H9 (cell line): ENCODE results near the gene CUL4B. TPM values are rescaled to one million over a fixed set of nuclear protein-coding genes. Genes with fewer than 3 reads are reported as not detected.
A peak's percentile ranks its signal among the peaks of the same experiment; 100 is the strongest.
"Not testable (repeated sequence)": the region's sequence is repeated elsewhere in the genome, so short reads cannot be mapped to it uniquely, and the experiment has no call there.

Experiments
- DNase-seq: peaks from one replicate; pipeline ENCODE4 v3.0.0-alpha.2; 2017
- H2AFZ ChIP-seq: one replicate; pipeline ENCODE4 v1.6.1; 2013; ENCODE audit warnings: mild to moderate bottlenecking, low read length, control low read depth, moderate library complexity
- H2AK5ac ChIP-seq: 2 replicates; pipeline ENCODE4 v1.6.1; 2013; ENCODE audit warnings: low read length, control low read depth, mixed read lengths; ENCODE audit not compliant: insufficient read length
- H2BK120ac ChIP-seq: one replicate; pipeline ENCODE4 v1.6.1; 2013; ENCODE audit warnings: low read depth, mild to moderate bottlenecking, low read length, control low read depth, inconsistent platforms; ENCODE audit not compliant: poor library complexity, severe bottlenecking
- H2BK12ac ChIP-seq: 2 replicates; pipeline ENCODE4 v1.6.1; 2013; ENCODE audit warnings: low read length, control low read depth, mixed read lengths, low read depth; ENCODE audit not compliant: insufficient read length
- H2BK15ac ChIP-seq: 2 replicates; pipeline ENCODE4 v1.6.1; 2013; ENCODE audit warnings: low read depth, low read length, control low read depth
- H2BK20ac ChIP-seq: one replicate; pipeline ENCODE4 v1.6.1; 2013; ENCODE audit warnings: low read depth, mild to moderate bottlenecking, low read length, control low read depth, inconsistent platforms; ENCODE audit not compliant: poor library complexity, severe bottlenecking
- H2BK5ac ChIP-seq: 2 replicates; pipeline ENCODE4 v1.6.1; 2013; ENCODE audit warnings: low read length, control low read depth, mixed read lengths; ENCODE audit not compliant: insufficient read length
- H3K14ac ChIP-seq: 2 replicates; pipeline ENCODE4 v1.6.1; 2013; ENCODE audit warnings: low read length, control low read depth; ENCODE audit not compliant: insufficient read depth
- H3K18ac ChIP-seq: 2 replicates; pipeline ENCODE4 v1.6.1; 2013; ENCODE audit warnings: low read depth, mild to moderate bottlenecking, mixed read lengths, low read length, control low read depth; ENCODE audit not compliant: insufficient read length
- H3K23ac ChIP-seq: 2 replicates; pipeline ENCODE4 v1.6.1; 2013; ENCODE audit warnings: low read length, control low read depth, mixed read lengths, low read depth; ENCODE audit not compliant: insufficient read length
- H3K23me2 ChIP-seq: 2 replicates; pipeline ENCODE4 v1.6.1; 2013; ENCODE audit warnings: low read depth, mild to moderate bottlenecking, mixed read lengths, low read length, control low read depth; ENCODE audit not compliant: insufficient read length, poor library complexity, severe bottlenecking
- H3K27ac ChIP-seq: 2 replicates; pipeline ENCODE4 v1.5.1; 2013; ENCODE audit warnings: low read length, control low read depth, mixed read lengths, low read depth; ENCODE audit not compliant: insufficient read length
- H3K27me3 ChIP-seq: 2 replicates; pipeline ENCODE4 v1.6.1; 2013; ENCODE audit warnings: low read length, control low read depth, inconsistent platforms; ENCODE audit not compliant: insufficient read depth
- H3K4ac ChIP-seq: 2 replicates; pipeline ENCODE4 v1.6.1; 2013; ENCODE audit warnings: low read depth, mild to moderate bottlenecking, control low read depth, inconsistent platforms, low read length, moderate library complexity
- H3K4me1 ChIP-seq: 2 replicates; pipeline ENCODE4 v1.6.1; 2013; ENCODE audit warnings: low read length, control low read depth, inconsistent platforms; ENCODE audit not compliant: insufficient read depth
- H3K4me2 ChIP-seq: 2 replicates; pipeline ENCODE4 v1.6.1; 2013; ENCODE audit warnings: low read length, control low read depth, mixed read lengths; ENCODE audit not compliant: insufficient read length, insufficient read depth
- H3K56ac ChIP-seq: 2 replicates; pipeline ENCODE4 v1.6.1; 2013; ENCODE audit warnings: low read depth, mild to moderate bottlenecking, mixed read lengths, low read length, control low read depth; ENCODE audit not compliant: insufficient read length
- H3K79me1 ChIP-seq: 2 replicates; pipeline ENCODE4 v1.6.1; 2013; ENCODE audit warnings: low read depth, mild to moderate bottlenecking, moderate library complexity, low read length, control low read depth, inconsistent platforms; ENCODE audit not compliant: insufficient read depth, poor library complexity, severe bottlenecking
- H3K79me2 ChIP-seq: 2 replicates; pipeline ENCODE4 v1.6.1; 2013; ENCODE audit warnings: low read length, control low read depth, inconsistent platforms; ENCODE audit not compliant: insufficient read depth
- H3K9ac ChIP-seq: 2 replicates; pipeline ENCODE4 v1.6.1; 2013; ENCODE audit warnings: low read length, control low read depth, mixed read lengths; ENCODE audit not compliant: insufficient read length; ENCODE audit errors: extremely low read depth
- H3K9me3 ChIP-seq: one replicate; pipeline ENCODE4 v1.6.1; 2013; ENCODE audit warnings: low read depth, low read length, inconsistent platforms; ENCODE audit not compliant: control insufficient read depth
- H3T11ph ChIP-seq: one replicate; pipeline ENCODE4 v1.6.1; 2013; ENCODE audit warnings: mild to moderate bottlenecking, low read length, control low read depth, inconsistent platforms
- H4K20me1 ChIP-seq: one replicate; pipeline ENCODE4 v1.6.1; 2013; ENCODE audit not compliant: control insufficient read depth, insufficient read length, insufficient read depth
- H4K5ac ChIP-seq: 2 replicates; pipeline ENCODE4 v1.6.1; 2013; ENCODE audit warnings: low read depth, mild to moderate bottlenecking, mixed read lengths, low read length, control low read depth; ENCODE audit not compliant: insufficient read length
- H4K8ac ChIP-seq: replicated peaks from 2 replicates; pipeline ENCODE4 v1.6.1; 2013; ENCODE audit warnings: low read length, control low read depth, mixed read lengths, low read depth; ENCODE audit not compliant: insufficient read length
- H4K91ac ChIP-seq: 2 replicates; pipeline ENCODE4 v1.6.1; 2013; ENCODE audit warnings: low read depth, mild to moderate bottlenecking, moderate library complexity, mixed read lengths, low read length, control low read depth; ENCODE audit not compliant: insufficient read length
- H3K27ac Mint-ChIP-seq, 3 experiments: 2 replicates in 2 of 3; 3 replicates in 1 of 3; pipeline ENCODE4 v1.8.0; 2020 to 2021; ENCODE audit warnings: mixed read lengths in 3 of 3, mild to moderate bottlenecking in 1 of 3, moderate library complexity in 1 of 3
- H3K27me3 Mint-ChIP-seq: 2 replicates; pipeline ENCODE4 v1.8.0; 2021; ENCODE audit warnings: low read depth, mild to moderate bottlenecking, moderate library complexity, mixed read lengths
- H3K36me3 Mint-ChIP-seq, 3 experiments: 2 replicates in 2 of 3; 3 replicates in 1 of 3; pipeline ENCODE4 v1.8.0; 2020 to 2021; ENCODE audit warnings: low read depth in 3 of 3, mixed read lengths in 3 of 3; ENCODE audit not compliant: insufficient read depth in 1 of 3
- H3K4me1 Mint-ChIP-seq, 2 experiments: 2 replicates each; pipeline ENCODE4 v1.8.0; 2020; ENCODE audit warnings: mixed read lengths in 2 of 2
- H3K4me3 Mint-ChIP-seq, 2 experiments: 2 replicates in 1 of 2; 3 replicates in 1 of 2; pipeline ENCODE4 v1.8.0; 2020 to 2021; ENCODE audit warnings: mild to moderate bottlenecking in 2 of 2, mixed read lengths in 2 of 2, moderate library complexity in 1 of 2
- H3K9me3 Mint-ChIP-seq, 2 experiments: 2 replicates in 1 of 2; 3 replicates in 1 of 2; pipeline ENCODE4 v1.8.0; 2020; ENCODE audit warnings: mild to moderate bottlenecking in 2 of 2, mixed read lengths in 2 of 2, moderate library complexity in 1 of 2
- WGBS: extraction: QIAGEN DNeasy Blood & Tissue Kit; methylation state at CpG from one replicate; pipeline ENCODE4 v1.1.7; 2013; ENCODE audit warnings: missing lambda C conversion rate, low lambda C conversion rate, mixed read lengths; ENCODE audit not compliant: insufficient read length; ENCODE audit errors: extremely low coverage; 5-methylcytosine and 5-hydroxymethylcytosine counted together
- total RNA-seq: library from RNA; stranded (reverse); gene quantifications from 2 replicates; pipeline ENCODE4 v1.2.1, GENCODE V29; 2021
- TF ChIP-seq, protein P1 (sequence below): fragments of 200-600 bp; sonication (generic); conservative IDR thresholded peaks from 3 replicates; pipeline ENCODE4 v1.8.0; 2021; ENCODE audit warnings: antibody characterized with exemption, mild to moderate bottlenecking

The CUL4B gene
- total RNA-seq, 1 experiment from 2014 or later: 48.4 TPM

DNA sequence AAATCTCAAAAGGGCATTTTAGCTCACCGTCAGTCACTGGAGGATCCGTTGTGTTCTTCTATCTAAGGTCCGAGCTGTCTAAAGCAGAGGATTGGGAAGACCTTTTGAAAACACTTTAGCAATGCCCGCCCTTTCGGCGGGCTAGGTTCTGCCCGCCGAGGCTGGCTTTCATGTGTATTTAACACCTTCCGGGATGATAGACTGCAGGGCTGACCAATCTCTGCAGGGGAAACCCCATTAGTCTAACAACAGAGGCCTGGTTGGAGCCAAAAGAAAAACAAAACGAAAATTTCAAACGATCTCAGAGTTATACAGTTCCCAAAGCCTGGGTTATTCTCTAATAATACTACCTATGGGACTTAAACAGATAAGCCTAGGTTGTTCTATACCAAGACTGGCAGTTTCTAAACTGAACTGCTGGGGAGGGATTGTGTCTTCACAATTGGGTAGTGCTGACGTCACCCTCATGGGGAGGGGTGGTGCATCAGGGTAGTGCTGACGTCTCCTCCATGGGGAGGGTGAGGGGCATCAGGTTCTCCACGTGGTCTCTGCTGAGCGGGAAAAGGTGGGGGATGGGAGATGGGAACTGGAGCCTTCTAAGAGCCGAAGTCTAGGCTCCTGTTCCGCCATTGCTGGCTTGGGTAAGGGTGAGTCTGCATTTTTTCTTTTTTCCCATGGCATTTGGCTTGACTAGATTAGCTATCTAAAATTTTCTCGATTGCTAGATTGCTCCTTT, 14.8 kb upstream of the CUL4B start:
- no peaks in the 10 kb centered on the region for H3K79me1 ChIP-seq
- H2BK20ac ChIP-seq: no peak overlapping the region
- no peak overlapping the region for H3K18ac ChIP-seq
- no peak overlapping the region for H2BK15ac ChIP-seq
- no peak overlapping the region for H2BK5ac ChIP-seq
- Mint-ChIP-seq H3K27me3 (peaks cover 8% of the 10 kb centered on the region), H3K27ac (no peak overlapping the region), H3K36me3 (peaks cover 6 to 10% (median 7%) of the 10 kb centered on the region in 3 experiments; a peak in 5 of 7 replicates), H3K4me1 (0 out of 4 replicates have a peak, but pooled peaks cover 0 to 2% of the 10 kb centered on the region in 2 experiments), H3K4me3 (no peak overlapping the region), H3K9me3 (peaks cover 62 to 76% of the 10 kb centered on the region in 2 experiments)
- no peak overlapping the region for H2AFZ ChIP-seq
- no peaks in the 10 kb centered on the region for H3K27me3 ChIP-seq
- no peak overlapping the region for H2BK12ac ChIP-seq
- no peak overlapping the region for H4K8ac ChIP-seq
- no peak overlapping the region for H3K56ac ChIP-seq
- H3T11ph ChIP-seq: no peak overlapping the region
- no peak overlapping the region for H3K27ac ChIP-seq
- H3K9me3 ChIP-seq: peaks cover 26% of the 10 kb centered on the region
- H3K23me2 ChIP-seq: no peaks in the 10 kb centered on the region
- no peak overlapping the region for H3K23ac ChIP-seq
- no peaks in the 10 kb centered on the region for H4K20me1 ChIP-seq
- H3K4ac ChIP-seq: no peak overlapping the region
- H2AK5ac ChIP-seq: no peak overlapping the region
- no peak overlapping the region for H3K4me2 ChIP-seq
- DNase-seq: peak; percentile 40
- H2BK120ac ChIP-seq: no peak overlapping the region
- H4K91ac ChIP-seq: no peak overlapping the region
- H3K79me2 ChIP-seq: no peaks in the 10 kb centered on the region
- no peaks in the 10 kb centered on the region for H3K4me1 ChIP-seq
- no CpG with 5 or more reads among the region's 18 CpGs for WGBS
- no peak overlapping the region for H3K9ac ChIP-seq
- TF ChIP-seq, protein P1, sequence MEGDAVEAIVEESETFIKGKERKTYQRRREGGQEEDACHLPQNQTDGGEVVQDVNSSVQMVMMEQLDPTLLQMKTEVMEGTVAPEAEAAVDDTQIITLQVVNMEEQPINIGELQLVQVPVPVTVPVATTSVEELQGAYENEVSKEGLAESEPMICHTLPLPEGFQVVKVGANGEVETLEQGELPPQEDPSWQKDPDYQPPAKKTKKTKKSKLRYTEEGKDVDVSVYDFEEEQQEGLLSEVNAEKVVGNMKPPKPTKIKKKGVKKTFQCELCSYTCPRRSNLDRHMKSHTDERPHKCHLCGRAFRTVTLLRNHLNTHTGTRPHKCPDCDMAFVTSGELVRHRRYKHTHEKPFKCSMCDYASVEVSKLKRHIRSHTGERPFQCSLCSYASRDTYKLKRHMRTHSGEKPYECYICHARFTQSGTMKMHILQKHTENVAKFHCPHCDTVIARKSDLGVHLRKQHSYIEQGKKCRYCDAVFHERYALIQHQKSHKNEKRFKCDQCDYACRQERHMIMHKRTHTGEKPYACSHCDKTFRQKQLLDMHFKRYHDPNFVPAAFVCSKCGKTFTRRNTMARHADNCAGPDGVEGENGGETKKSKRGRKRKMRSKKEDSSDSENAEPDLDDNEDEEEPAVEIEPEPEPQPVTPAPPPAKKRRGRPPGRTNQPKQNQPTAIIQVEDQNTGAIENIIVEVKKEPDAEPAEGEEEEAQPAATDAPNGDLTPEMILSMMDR: no peak
- H3K14ac ChIP-seq: no peak overlapping the region
- H4K5ac ChIP-seq: no peak overlapping the region

DNA sequence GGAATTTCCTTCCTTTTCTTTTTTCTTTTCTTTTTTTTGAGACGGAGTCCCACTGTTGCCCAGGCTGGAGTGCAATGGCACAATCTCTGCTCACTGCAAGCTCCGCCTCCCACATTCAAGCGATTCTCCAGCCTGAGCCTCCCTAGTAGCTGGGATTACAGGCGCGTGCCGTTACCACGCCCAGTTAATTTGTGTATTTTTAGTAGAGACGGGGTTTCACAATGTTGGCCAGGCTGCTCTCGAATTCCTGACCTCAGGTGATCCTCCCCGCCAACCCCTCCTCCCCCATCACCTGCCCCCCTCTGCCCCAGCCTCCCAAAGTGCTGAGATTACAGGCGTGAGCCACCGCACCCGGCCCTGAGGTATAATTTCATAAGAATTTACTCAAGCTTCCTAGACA, 13.0 kb upstream of the CUL4B start:
- not testable (repeated sequence) for H3T11ph ChIP-seq, H3K27ac Mint-ChIP-seq, H2AFZ ChIP-seq, H3K9ac ChIP-seq, H3K23ac ChIP-seq, H2BK15ac ChIP-seq, H4K91ac ChIP-seq, H3K4ac ChIP-seq, H2BK5ac ChIP-seq, H4K8ac ChIP-seq, H3K18ac ChIP-seq, H2BK12ac ChIP-seq, H3K14ac ChIP-seq, H3K56ac ChIP-seq, H3K4me2 ChIP-seq, H2AK5ac ChIP-seq, H3K4me1 Mint-ChIP-seq, H3K27ac ChIP-seq, H2BK120ac ChIP-seq, H4K5ac ChIP-seq, H3K23me2 ChIP-seq, H2BK20ac ChIP-seq, H3K79me2 ChIP-seq, H3K79me1 ChIP-seq, H3K36me3 Mint-ChIP-seq, H3K4me1 ChIP-seq, H3K4me3 Mint-ChIP-seq, H3K27me3 ChIP-seq, H4K20me1 ChIP-seq, H3K27me3 Mint-ChIP-seq, DNase-seq
- WGBS: no CpG with 5 or more reads among the region's 13 CpGs
- peaks cover 68 to 75% of the 10 kb centered on the region in 2 experiments for H3K9me3 Mint-ChIP-seq
- peaks cover 35% of the 10 kb centered on the region for H3K9me3 ChIP-seq
